Activated effector memory CD4-positive, alpha-beta T cell treated with Interleukin-2 at 50 U/mL for 16 hours (primary cell): ENCODE measurements around the gene TTN.
A peak's percentile ranks its signal among the peaks of the same experiment; 100 is the strongest.
"Not testable (repeated sequence)": the region's sequence is repeated elsewhere in the genome, so short reads cannot be mapped to it uniquely, and the experiment has no call there.

ENCODE experiments used
- DNase-seq: peaks from one replicate; pipeline ENCODE4 v3.0.0-alpha.2; 2020

TTN gene

DNA sequence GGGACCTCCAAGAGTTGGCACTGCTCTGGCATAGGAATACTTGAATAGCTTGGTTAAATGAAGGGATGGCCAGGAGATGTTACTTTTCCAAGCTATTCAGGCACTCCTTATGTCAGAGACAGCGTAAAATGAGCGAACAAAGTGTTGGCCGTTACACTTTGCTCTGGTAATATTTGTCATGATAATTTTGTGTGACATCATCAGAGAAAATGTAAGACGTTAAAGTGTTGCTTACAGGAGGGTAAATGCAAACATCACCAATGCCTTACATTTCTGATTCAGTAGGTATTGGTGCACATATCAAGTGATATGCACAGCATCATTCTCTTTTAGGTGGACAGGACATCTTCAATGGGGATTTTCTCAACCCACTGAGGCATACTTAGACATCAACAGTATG is 281.0 kb downstream of the TTN start:
- no peak for DNase-seq

DNA sequence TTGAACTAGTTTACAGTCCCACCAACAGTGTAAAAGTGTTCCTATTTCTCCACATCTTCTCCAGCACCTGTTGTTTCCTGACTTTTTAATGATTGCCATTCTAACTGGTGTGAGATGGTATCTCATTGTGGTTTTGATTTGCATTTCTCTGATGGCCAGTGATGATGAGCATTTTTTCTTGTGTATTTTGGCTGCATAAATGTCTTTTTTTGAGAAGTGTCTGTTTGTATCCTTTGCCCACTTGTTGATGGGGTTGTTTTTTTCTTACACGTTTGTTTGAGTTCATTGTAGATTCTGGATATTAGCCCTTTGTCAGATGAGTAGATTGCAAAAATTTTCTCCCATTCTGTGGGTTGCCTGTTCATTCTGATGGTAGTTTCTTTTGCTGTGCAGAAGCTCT is 281.8 kb downstream of the TTN start:
- not testable (repeated sequence) for DNase-seq

DNA sequence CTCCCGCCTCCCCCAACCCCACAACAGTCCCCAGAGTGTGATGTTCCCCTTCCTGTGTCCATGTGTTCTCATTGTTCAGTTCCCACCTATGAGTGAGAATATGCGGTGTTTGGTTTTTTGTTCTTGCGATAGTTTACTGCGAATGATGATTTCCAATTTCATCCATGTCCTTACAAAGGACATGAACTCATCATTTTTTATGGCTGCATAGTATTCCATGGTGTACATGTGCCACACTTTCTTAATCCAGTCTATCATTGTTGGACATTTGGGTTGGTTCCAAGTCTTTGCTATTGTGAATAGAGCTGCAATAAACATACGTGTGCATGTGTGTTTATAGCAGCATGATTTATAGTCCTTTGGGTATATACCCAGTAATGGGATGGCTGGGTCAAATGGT is 282.2 kb downstream of the TTN start:
- not testable (repeated sequence) for DNase-seq

DNA sequence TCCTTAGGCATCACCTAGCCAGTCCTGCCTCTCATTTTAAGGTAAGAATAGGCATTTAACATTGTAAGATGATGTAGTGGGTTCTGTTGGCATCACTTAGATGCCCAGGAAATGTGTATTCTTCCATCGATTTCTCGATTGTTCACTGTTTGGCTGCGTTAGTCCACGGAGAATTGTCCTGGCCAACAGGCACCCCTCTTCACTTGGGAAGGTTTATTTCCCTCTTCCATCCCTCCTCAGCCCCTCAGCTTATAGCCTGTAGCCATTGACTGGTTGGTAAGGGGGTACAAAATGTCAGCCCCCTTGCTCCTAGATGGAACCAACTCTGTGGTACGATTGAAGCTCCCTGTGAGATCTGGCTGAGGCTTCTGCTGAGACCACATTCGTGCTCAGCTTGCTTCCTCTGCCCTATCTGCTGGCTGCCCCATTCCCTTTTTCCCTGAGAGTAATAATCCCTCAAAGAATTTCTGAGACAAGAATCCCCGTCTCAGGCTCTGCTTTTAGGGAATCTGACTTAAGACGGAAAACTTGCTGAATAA is 283.6 kb downstream of the TTN start:
- no peak for DNase-seq

DNA sequence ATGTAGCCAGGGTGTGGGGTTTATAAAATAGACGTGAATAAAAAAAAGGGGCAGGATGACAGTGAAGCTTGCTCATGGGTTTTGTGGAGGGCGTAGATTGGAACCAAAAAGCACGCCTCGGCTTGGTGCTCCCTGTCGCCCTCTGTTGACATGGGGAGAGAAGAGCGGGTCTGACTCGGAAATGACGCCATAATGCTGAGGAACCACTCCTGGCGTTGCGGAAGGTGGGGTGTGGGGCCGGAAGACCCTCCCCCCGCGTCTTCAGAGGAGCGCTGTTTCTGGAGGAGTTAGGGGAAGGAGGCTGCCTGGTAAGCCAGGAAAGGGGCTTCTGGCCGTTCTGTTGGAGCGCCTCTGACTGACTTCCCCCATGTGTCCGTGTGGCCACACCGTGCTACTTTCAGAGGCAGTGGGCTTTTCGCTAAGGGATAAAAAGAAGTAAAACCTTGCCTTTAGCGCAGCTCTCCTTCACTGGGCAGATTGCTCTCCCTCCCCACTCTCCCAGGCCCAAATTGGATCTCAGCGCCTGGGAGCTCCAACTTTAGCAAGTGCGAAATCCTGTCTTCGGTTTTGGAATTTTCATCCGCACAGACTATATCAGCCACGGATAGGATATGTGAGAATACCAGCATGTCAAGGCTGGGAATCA is 284.1 kb downstream of the TTN start:
- DNase-seq: peak; percentile 70

DNA sequence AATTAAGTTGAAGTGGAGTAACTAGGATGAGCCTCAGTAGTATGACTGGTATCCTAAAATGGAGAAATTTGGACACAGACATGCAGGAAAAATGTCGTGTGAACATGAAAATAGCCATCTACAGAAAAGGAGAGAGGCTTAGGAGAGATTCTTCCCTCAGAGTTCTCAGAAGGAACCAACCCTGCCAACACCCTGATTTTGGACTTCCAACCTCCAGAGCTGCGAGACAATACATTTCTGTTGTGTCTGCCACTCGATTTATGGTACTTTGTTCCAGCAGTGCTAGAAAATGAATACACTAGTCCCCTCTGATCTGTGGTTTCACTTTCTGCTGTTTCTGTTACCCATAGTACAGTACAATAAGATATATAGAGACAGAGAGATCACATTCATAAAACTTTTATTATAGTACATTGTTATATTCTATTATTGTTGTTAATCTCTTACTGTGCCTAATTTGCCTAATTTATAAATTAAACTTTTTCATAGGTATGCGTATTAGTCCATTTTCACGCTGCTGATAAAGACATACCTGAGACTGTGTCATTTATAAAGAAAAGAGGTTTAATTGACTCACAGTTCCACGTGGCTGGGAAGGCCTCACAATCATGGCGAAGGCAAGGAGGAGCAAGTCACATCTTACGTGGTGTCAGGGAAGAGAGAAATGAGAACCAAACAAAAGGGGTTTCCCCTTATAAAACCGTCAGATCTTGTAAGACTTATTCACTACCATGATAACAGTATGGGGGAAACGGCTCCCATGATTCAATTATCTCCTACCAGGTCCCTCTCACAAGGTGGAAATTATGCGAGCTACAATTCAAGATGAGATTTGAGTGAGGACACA is 285.7 kb downstream of the TTN start:
- no peak for DNase-seq

DNA sequence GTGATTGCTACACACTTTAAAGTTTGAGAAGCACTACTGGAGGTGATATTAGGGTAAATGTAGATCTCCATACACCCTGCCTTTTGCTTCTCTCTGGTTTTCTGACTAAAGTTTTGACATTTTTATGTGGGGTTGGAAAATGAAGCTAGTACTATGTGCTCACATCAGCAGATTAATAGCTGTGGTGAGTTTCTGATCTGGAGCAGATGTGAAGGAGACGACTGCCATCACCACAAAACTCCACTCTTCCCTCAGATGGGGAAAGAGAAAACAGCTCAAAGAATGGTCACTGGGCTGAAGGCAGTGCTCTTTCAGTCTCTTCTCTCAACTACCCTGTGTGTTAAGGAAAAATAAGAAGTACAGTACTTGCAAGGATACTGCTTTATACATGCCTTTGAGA is 289.7 kb downstream of the TTN start:
- DNase-seq: no peak

DNA sequence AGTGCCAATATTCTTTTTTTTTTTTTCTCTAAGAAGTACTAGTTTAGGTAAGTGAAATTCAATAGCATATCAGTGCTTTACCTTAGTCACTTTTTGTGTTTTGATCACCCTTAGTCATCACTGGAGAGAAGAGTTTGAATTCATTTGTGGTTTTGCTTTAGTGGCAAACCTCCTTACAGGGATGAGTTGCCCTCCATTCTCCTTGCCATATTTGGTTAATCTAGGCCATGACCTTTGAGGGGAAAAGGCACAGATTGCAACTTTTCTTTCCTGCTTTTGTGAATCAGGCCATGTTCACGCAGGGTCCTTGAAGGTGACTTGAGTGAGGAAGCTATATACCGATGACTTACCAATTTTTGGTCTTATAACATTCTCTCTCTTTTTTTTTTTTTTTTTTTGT is 292.6 kb downstream of the TTN start:
- DNase-seq: no peak

DNA sequence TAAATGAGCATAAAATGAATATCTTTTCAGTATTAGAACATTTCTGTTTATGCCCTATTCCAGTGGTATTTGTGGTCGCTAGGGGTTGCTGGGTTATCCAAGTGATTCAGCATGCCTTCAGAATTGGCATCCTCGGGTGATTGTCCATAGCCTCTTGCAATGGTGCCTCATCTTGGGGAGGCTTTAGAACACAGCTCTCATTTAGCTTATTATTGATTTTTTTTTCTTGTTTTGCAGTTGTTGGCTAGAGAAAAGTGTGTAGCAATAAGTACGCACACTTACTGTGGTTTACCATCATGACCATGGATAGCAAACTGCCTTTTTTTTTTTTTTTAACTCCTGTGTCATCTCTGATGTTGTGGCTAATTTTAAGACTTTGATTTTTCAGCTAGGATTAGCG is 293.3 kb downstream of the TTN start:
- no peak for DNase-seq

DNA sequence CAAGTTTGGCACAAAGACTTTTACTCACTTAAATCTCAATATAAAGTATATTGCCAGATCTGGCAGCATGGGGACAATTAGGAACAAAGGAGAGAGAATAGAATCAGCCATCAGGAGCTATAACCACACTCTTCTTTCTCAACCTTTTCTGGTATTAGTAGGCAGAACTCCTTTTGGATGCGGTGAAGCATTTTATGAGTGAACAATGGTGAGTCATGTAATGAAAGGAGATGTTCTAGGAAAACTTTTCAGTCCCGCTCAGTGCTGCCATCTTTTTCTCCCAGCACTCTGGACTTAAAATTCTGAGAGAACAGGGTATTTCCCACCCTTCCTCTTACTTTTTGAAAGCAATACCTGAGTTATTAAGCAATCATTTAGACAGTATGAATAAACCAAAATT is 294.7 kb downstream of the TTN start:
- DNase-seq: no peak

DNA sequence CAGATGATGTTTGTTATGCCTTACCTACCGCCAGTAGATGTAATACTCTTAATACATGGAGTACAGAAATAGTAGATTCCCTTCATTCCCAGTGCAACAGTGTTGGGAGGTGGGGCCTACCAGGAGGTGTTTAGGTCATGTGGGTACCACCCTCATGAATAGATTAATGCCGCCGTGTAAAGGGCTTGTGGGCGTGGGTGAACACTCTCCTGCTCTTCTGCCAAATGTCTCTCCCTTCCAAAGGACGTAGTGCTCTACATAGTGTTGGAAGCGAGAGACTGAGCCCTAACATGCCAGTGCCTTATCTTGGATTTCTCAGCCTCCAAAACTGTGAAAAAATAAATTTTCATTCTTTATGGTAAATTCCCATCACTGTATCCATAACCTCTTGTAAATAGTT is 296.8 kb downstream of the TTN start:
- no peak for DNase-seq

DNA sequence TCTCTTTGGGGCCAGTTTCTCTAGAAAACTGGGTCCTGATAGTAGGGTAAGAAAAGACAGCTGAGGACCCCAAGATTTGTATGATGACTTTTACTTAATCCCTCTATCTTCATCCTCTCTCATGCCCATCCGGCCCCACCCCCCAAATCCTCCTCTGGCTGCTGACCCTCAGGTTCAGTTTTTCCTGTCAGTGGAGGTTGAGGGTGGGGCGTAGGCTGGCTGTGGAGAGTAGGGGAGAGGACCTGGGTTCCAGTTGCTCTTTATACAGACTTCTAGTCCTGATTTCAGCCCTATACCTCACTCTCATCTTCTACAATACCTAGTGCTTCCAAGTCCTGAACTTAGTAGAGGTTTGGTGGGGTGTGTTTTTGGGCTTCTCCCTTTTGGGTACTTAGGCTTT is 298.6 kb downstream of the TTN start:
- no peak for DNase-seq

DNA sequence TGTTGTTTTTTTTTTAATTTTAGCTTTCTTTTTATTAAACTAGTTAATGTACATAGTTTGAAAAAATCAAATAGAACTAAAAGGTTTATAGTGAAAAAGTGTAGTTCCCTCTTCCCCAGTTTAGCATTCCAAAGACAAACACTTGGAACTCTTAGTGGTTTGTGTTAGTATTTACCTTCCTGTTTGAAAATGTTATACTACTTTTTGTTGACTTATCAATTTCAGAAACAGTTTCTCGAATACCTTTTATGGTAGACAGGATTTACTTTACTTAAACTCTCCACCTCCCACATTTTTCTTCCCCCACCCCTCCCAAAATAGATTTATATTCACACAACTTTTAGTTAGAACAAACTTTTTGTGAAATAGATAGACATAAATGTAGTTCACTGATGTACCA is 300.3 kb downstream of the TTN start:
- no peak for DNase-seq

DNA sequence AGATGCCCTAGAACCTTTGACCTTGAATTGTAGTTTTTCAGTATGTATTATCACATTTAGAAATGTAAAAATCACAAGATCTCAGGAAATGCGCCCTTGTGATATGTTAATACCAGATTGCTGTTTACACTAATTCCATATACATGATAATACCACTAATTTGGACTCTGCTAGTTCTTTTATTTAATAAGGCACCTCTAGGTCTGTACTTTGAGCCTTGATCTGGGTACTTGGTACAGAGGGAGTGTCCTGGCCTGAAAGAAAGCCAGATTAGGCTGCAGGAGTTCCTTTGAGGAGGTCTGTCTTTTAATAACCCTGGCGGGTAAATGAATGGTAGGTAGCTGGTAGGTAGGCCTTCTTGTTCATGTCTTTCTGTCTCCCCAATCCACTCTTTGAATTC is 300.7 kb downstream of the TTN start:
- no peak for DNase-seq

DNA sequence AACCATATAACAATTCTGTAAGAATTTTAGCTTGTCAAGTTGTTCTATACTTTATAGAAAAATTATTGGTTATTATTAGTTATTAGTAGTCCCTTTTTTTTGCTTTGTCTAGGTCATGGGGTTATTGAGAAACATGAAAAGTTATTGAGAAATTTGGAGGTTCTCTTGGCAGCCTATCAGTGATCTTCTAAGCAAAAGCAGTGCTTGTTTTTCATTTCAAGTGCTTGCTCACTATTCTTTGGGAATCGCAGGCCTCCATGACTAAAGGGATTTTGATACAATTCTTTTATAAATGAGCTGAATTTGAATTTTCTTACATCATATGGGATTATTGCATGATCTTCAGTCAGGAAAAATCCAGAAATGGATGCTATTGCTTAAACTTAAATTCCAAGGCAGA is 301.1 kb downstream of the TTN start:
- no peak for DNase-seq

DNA sequence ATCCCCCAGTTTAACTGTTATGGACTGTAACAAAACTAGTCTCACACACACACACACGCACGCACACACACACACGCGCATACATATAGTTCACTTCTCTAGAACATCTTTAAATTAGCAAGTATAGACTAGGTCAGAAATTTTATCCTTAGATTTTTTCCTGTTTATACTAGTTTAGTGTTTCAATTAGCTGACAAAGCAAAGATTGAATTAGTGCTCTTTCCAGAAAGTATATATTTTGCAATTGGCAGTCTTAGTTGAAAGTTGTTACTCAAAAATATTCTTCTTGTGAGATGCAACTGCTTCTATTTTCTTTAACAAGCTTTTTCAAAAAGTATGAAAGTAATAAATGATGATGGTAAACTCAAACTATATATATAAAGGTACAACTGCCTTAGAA is 304.5 kb downstream of the TTN start:
- no peak for DNase-seq

DNA sequence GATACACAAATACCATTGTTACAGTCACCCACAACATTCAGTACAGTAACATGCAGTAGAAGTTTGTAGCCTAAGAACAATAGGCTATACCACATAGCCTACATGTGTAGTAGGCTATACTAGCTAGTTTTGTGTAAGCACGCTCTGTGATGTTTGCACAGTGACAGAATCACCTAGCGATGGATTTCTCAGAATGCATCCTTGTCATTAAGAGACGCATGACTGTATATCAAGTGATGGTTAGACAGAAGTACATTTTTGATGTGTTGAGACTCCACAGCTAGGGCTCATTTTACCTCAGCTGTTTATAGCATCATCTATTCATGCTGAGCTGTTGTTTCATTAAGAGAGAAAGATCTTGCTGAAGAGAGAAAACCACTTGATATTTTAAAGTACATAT is 307.6 kb downstream of the TTN start:
- DNase-seq: no peak

DNA sequence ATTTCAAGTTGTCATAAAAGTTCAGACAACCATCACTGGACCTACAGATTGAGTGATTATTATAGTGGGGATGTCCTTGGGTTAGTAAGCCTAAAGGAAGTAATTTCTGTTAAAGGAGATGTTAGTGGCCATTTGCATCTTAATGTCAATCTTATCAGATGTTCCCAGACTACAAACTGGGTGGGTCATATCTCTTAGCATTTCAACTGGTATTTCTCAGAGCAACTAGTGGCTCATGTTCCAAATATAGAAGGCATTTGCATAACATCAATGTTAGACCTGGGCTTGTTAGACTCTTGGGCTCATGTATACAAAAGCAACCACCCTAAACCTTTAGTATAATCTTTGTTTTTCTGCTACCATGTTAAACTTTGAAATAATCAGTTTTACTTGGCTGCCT is 309.1 kb downstream of the TTN start:
- no peak for DNase-seq

DNA sequence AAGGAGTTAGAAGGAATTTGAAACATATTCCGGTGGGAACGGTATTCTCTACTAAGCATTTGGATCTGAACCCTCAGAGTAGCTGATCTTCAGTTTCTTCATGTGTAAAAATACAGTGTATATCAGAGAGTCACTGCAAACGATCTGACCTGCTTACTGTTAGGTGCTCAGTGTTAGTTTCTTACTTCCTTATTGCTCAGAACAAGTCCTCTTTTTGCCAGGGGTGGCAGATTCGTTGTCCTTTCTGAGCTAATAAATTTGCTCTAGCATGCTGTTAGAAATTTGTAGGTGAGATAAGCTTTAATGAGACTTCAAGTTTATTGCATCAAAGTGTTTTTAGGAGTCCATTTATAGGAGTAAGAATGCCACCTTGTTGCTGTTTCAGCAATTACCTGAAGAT is 311.2 kb downstream of the TTN start:
- DNase-seq: no peak

DNA sequence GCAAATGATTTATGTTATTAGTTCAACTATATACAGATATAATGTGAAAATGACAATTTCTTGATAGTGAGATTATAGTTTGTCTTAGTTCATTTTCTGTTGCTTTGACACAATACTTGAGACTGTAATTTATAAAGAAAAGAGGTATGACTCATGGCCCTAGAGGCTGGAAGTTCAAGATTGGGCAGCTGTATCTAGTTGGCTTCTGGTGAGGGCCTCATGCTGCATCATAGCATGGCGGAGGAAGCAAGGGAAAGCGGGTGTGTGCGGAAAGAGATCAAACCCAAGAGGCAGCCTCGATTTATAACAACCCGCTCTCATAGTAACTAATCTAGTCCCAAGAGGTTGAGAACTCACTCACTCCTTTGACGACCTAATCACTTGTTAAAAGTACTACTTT is 315.6 kb downstream of the TTN start:
- DNase-seq: no peak

DNA sequence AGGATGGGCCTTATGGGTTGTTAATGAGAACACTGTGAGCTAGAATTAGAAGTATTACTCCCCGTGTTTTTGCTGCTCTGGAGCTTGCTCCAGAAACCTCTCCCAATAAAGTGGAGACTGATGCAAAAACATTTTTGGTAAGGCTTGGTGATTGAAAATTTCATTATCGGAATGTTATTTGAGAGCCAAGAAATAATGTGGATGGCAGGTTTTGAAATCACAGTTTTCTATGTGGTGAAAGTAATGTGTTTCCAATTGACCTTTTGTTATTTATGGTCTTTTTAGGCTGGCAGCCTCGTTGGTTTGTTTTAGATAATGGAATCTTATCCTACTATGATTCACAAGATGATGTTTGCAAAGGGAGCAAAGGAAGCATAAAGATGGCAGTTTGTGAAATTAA is 321.9 kb downstream of the TTN start:
- no peak for DNase-seq

DNA sequence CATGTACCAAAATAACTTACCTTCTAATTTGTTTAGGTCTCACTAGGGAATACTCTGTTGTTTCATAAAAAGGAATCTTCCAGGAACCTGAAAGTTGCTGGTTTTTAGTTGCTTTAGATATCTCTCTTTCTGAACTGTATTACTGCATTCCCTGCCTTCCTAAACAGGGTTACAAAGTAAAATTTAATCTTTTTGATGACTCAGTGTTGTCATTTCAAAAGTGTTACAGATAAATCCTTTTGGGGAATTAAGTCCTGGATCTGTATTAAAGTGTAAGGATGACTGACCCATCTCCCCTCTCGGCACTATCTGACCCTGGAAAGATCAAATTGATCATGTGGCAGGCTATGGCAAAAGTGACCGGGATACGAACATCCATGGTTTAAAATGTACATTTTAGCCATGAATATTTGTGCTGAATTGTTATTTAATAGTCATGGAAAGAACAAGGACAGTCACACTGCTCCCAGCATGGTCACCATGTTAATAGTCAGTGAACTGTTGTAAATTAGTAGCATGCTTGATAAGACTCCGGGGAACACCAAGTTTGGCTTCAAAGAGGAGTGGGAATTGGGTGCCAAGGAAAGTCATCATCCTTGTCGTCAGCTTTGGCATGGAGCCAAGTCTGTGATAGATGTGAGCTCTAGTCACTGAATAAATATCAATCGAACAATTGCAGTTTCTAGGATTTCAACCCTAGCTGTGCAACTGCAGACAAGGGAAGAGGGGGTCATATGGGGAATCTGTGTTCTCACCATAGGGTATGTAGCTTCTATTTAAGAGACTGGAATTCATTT is 322.8 kb downstream of the TTN start:
- DNase-seq: no peak

DNA sequence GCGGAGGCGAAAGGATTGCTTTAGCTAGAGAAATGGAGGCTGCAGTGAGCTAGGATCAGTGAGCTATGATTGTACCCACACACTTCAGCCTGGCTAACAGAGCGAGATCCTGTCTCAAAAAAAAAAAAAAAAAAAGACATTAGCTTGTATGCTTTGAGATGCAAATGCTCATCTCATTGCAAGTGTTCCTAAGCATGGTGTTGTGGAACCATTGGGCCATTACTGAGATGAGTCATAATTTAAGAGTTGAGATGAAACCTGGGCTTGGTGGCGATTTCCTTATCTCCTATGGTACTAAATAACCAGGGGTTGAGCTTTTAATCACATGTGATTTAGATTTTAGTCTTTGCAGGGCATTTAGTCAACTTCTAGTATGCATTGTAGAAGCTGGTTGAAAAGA is 324.8 kb downstream of the TTN start:
- DNase-seq: no peak
